Astrocyte of the spinal cord (primary cell): Measurements from ENCODE around the gene ARAF.

Experiments used
- DNase-seq: peaks from one replicate; pipeline ENCODE4 v3.0.0; 2011; ENCODE audit warnings: low read depth, low spot score
- H3K4me3 ChIP-seq: 2 replicates; pipeline ENCODE4 v1.5.1; 2011; ENCODE audit warnings: low read depth, mild to moderate bottlenecking, low read length, moderate library complexity
- in situ Hi-C: cut with HindIII; loops from 2 replicates; pipeline ENCODE4 v1.10.0; 2017; ENCODE audit warnings: low sequenced_read_pairs
- TF ChIP-seq, protein P1 (sequence below): IDR thresholded peaks from 2 replicates; pipeline ENCODE4 v1.5.1; 2012; ENCODE audit warnings: low read depth, mild to moderate bottlenecking, low read length, inconsistent platforms

Gene ARAF

DNA sequence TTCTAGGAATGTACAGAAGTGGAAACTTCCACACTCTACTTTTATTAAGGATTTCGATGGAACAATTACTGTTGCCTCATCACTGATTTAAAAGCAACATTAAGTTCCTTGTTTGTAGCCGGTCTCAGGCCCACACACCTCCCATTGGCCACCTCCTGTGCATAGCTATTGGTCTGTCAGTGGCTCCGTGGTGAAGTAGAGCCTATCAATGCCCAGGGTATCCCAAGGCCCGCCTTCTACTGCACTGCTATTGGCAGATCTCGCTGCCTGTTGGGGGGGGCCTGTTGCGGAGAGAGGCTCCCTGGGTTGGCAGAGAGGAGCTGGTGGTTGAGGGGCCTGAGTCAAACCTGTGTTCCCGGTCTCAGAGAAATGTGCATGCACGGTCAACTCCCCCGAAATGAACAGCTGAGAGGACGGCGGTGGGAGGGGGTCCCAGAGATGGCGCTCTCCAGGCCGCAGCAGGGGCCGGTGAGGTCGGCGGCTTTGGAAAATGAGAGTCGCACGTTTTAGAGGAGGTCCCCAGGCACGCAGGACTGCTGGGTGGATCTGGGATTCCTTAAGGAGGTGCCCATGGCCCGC, 4.9 kb upstream of the ARAF start:
- peak; percentile 93 for DNase-seq
- H3K4me3 ChIP-seq, result peak overlapping the region; percentile 43
- in situ Hi-C loops, result no loop called here
- TF ChIP-seq, protein P1, sequence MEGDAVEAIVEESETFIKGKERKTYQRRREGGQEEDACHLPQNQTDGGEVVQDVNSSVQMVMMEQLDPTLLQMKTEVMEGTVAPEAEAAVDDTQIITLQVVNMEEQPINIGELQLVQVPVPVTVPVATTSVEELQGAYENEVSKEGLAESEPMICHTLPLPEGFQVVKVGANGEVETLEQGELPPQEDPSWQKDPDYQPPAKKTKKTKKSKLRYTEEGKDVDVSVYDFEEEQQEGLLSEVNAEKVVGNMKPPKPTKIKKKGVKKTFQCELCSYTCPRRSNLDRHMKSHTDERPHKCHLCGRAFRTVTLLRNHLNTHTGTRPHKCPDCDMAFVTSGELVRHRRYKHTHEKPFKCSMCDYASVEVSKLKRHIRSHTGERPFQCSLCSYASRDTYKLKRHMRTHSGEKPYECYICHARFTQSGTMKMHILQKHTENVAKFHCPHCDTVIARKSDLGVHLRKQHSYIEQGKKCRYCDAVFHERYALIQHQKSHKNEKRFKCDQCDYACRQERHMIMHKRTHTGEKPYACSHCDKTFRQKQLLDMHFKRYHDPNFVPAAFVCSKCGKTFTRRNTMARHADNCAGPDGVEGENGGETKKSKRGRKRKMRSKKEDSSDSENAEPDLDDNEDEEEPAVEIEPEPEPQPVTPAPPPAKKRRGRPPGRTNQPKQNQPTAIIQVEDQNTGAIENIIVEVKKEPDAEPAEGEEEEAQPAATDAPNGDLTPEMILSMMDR, result no peak

DNA sequence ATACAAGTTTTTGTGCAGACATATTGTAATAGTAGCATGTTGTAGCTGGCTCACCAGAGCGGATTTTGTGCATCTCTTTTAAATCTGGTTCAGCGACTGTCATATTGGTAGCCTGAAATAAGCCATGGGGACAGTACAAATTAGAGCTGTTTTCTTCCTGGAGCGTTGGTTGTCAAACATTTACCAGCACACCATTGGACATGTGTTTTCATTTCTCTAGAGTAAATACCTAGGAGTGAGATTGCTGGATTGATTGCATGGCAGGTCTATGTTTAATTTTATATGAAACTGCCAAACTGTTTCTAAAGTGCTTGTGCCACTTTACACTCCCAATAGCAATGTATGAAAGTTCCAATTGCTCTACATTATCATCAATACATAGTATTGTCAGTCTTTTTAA, 2.6 kb upstream of the ARAF start:
- in situ Hi-C loops, result no loop called here
- TF ChIP-seq, protein P1, result no peak
- no peak overlapping the region for H3K4me3 ChIP-seq
- DNase-seq, result no peak

DNA sequence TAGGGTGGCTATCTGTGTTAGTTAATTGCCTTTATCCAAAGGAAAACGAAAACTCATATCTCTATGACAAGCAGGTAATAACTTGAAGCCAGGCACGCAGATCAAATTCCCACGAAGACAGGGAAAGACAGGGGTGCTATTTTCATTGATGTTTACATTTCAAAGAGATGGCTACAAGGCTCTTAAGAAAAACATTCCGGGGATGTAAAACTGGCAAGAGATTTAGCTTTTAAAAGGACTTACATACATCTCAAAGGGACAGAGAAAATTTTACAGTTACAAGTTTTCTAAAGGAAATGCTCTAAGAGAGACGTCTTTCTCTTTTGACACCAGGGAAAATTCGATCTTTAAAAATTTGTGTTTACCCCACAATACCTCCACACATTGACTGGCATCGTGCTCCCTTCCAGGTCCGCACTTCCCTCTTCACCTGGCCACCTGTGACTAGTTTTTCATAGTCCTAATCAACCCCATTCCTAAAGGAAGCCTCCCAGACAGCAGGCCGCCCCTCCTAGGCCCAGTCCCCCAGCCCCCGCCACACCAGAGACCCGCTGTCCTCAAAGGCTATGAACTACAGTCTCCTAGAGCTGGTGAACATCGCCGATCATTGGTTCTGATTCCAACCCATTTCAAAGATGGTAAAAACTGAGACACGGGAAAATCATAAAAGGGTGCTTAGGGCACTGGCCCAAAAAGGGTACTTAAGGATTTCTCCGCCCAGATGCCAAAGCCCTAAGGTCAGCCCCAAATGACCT, 649 bp upstream of the ARAF start:
- peak overlapping the region; percentile 58 for H3K4me3 ChIP-seq
- in situ Hi-C loops, result no loop called here
- no peak for DNase-seq
- TF ChIP-seq, protein P1, result no peak

DNA sequence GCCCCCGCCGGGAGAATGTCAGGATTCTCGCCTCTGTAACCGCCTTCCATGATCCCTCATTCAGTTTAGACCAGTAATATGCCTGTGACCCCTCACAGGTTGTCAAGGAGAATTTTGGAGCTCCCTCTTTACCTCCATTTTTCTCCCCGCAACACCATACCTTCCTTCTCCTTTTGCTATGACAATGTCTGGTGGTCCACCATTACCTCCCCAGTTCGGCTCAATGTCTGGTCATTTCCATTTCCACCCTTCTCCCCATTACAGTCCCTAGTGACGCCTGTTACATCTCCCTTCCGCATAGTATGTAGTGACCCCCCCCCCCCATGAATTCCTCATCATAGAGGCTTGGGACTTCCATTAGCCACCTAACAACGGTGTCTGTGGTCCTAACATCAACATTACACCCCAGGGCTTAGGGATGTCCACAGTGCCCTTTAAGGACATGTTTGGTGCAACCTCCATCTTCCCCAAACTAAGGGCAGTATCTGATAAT, 700 bp downstream of the ARAF start:
- peak overlapping the region; percentile 58 for H3K4me3 ChIP-seq
- TF ChIP-seq, protein P1, result no peak
- in situ Hi-C loops, result no loop called here
- DNase-seq, result no peak

DNA sequence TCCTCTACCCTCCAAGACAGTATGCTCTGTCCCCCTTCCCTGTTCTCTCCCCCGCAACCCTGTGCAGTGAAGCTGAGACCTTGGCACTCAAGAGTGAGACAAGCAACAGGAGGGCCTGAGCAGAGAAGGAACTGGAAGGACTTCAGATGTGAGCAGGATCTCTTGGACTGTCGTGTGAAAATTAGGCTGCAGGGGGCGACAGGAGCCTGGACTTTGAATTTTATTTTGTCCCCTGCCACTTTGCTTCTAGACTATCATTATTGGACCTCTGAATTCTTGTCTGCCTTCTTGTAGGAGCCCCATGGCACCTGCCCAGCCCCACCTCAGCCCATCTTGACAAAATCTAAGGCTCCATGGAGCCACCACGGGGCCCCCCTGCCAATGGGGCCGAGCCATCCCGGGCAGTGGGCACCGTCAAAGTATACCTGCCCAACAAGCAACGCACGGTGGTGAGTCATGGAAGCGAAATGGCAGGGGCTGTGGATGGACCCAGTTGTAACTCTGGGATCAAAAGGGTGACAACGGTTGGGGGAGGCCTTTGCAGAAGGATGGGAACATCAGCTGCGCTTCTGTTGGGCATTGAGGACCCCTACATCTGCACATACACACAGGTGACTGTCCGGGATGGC, 1.7 kb downstream of the ARAF start:
- in situ Hi-C loops, result no loop called here
- peak; percentile 27 for DNase-seq
- TF ChIP-seq, protein P1, result peak; percentile 38
- H3K4me3 ChIP-seq, result no peak overlapping the region

DNA sequence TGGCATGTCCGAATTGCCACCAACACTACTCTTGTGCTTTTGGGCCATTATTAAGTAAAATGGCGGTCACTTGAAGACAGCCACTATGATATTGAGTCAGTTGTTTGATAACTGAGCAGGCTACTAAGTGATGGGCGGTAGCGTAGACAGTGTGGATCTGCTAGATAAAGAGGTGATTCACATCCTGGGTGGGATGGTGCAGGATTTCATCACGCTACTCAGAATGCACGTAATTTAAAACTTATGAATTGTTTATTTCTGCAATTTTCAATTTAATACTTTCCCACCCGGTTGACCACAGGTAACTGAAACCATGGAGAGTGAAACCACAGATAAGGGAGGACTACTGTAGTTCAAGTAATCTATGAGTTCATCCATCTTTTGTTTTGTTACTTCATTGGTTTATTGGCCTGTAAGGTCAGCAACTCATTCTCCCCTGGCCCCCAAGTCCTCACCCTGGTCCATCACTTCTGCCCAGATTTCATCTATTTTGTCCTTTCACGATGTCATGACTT, 2.9 kb downstream of the ARAF start:
- H3K4me3 ChIP-seq, result no peak overlapping the region
- no peak for DNase-seq
- TF ChIP-seq, protein P1, result no peak
- in situ Hi-C loops, result no loop called here
